C4-2B (cell line): ENCODE measurements around the gene APLP1.

Experiments used
- ZFX ChIP-seq: fragments of 450-650 bp; IDR thresholded peaks from 2 replicates; pipeline ENCODE4 v1.6.1; 2017
- TF ChIP-seq, protein P1 (sequence below): fragments of 450-650 bp; conservative IDR thresholded peaks from 2 replicates; pipeline ENCODE4 v1.5.1; 2017; ENCODE audit warnings: mild to moderate bottlenecking

DNA sequence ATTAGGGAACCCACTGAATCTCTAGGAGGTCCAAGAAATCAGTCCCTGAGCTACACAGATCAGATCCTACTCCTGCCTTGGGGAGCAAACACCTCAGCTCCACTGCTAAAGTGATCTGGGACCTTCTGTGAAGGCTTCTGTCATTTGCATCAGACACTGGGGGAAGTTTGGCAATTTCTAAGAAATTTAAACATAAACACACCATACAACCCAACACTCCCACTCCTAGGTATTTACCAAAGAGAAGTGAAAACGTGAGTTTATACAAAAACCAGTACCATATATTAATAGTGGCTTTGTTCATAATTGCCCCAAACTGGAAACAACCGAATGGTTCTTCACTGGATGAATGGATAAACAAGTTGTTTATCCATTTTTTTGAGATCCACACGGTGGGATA lies 47.1 kb downstream of the APLP1 start:
- TF ChIP-seq, protein P1, sequence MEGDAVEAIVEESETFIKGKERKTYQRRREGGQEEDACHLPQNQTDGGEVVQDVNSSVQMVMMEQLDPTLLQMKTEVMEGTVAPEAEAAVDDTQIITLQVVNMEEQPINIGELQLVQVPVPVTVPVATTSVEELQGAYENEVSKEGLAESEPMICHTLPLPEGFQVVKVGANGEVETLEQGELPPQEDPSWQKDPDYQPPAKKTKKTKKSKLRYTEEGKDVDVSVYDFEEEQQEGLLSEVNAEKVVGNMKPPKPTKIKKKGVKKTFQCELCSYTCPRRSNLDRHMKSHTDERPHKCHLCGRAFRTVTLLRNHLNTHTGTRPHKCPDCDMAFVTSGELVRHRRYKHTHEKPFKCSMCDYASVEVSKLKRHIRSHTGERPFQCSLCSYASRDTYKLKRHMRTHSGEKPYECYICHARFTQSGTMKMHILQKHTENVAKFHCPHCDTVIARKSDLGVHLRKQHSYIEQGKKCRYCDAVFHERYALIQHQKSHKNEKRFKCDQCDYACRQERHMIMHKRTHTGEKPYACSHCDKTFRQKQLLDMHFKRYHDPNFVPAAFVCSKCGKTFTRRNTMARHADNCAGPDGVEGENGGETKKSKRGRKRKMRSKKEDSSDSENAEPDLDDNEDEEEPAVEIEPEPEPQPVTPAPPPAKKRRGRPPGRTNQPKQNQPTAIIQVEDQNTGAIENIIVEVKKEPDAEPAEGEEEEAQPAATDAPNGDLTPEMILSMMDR = no peak
- no peak for TF ChIP-seq ZFX
